VCaP (cell line): Measurements from ENCODE around the gene SLC38A10.

ENCODE experiments used
- H3K27ac ChIP-seq: fragments of 450-650 bp; 2 replicates; pipeline ENCODE4 v1.5.1; 2017
- CTCF ChIP-seq: fragments of 450-650 bp; conservative IDR thresholded peaks from 2 replicates; pipeline ENCODE4 v1.5.1; 2017; ENCODE audit warnings: mild to moderate bottlenecking, moderate library complexity

The SLC38A10 gene

DNA sequence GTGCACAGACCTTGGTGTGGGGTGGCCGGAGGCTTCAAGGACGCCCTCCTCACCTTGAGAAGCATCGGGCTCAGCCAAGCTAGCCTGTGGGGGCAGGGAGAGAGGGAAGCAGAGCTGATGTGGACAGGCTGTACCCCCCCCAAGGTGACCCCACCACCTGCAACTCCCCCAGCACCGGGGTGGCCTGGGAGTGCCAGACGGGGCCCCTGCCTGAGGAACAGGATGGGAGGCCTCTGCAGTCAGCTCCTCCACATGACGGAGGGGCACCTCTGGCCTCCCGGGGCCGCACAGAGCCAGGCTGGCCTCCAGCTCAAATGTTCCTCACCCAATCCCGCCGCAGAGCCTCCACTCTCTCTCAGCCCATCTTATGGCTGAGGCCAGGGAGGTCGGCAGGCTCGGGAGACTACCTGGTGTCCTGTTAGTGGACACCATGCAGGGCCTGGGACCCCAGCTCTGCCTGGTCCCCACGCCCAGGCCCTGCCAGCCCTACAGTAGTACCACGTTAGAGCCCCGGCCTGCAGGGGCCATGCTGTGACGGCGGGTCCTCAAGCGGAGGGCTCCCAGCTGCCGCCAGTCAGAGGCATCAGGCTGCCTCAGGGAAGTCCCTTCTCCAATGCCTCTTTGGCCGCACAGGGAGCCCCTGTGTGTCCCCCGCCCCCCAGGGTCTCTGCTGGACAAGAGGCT lies 19.4 kb upstream of the SLC38A10 start:
- TF ChIP-seq CTCF = no peak
- H3K27ac ChIP-seq = no peak overlapping the region

DNA sequence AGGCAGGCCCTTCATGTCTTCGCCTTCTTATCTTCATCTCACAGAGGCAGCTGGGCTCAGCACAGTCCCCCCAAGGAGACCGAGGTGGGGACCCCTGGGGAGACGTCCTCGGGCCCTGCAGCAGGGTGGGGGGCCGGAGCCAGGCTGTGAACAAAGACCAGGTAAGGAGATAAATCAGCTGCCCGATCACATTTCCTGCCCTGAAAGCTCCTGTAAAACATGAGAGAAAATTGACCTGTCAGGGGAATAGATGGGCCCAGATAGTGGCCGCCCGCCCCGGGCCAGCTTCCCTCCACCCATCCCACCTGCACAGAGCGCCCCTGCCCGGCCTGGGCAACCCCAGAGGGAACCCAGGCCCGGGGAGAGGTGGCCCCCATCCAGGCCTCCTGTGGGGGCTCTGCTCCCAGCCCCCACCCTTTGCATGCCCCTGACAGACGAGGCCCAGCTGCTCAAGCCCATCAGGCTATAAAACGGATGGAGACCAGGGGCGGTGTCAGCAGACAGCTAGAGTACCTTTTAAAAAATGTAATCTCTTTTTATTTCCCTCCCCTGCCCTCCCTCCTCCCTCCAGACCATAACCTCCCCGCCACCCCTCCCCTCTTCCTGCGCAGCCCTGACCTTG lies 18.8 kb upstream of the SLC38A10 start:
- no peak for TF ChIP-seq CTCF
- H3K27ac ChIP-seq = no peak overlapping the region

DNA sequence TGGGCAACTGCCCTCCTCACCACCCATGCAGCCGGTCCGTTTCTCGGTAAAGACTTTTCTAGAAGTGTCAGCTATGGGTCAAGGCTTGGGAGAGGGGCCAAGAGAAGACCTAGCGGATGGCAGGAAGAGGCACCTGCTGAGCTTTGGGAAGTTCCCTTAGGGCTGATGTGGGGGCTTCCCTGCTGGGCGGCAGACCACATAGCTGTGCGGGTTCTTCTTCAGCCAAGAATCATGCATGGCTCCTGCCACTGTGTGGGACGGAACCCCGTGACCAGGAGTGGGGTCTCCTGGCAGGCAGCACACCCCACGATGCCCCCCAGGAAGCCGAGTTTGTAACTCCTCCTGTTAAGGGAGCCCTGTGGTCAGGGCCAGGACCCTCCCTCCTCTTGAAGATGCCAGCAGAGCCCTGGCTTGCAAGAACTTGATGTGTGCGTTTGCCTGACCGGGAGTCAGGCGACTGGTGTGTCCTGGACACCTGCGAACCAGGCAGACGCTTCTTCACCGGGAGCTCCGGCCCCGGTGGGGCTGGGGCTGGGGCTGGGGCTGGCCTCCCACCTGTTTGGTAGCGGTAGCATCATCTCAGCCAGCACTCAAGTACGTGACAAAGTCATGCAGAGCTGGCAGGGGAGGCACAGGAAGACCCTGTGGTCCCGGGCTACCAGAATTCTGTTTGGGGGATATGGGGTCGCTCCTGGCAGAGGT lies 17.7 kb upstream of the SLC38A10 start:
- no peak for TF ChIP-seq CTCF
- H3K27ac ChIP-seq = no peak overlapping the region

GRCh38 chr17:81311946-81312345 lies 16.8 kb upstream of the SLC38A10 start:
- no peak overlapping the region for H3K27ac ChIP-seq
- no peak for TF ChIP-seq CTCF

- no peak overlapping the region for H3K27ac ChIP-seq
Measured at GRCh38 chr17:81310949-81311550, 15.9 kb upstream of the SLC38A10 start.

GRCh38 chr17:81309859-81310839 lies 15.0 kb upstream of the SLC38A10 start:
- peak overlapping the region; percentile 71 for H3K27ac ChIP-seq
- TF ChIP-seq CTCF = no peak

More at GRCh38 chr17:81310949-81311550, 15.9 kb upstream of the SLC38A10 start:
- no peak for TF ChIP-seq CTCF
